GM18502 (cell line): ENCODE results near the gene DRC1.
"Not testable (repeated sequence)": the region's sequence is repeated elsewhere in the genome, so short reads cannot be mapped to it uniquely, and the experiment has no call there.

ENCODE experiments used
- ATAC-seq: cut with Tn5 transposase; IDR thresholded peaks from one replicate; pipeline ENCODE4 v1.9.1; 2021; ENCODE audit warnings: mild to moderate bottlenecking; ENCODE audit not compliant: unreplicated experiment, poor library complexity

DRC1 gene

DNA sequence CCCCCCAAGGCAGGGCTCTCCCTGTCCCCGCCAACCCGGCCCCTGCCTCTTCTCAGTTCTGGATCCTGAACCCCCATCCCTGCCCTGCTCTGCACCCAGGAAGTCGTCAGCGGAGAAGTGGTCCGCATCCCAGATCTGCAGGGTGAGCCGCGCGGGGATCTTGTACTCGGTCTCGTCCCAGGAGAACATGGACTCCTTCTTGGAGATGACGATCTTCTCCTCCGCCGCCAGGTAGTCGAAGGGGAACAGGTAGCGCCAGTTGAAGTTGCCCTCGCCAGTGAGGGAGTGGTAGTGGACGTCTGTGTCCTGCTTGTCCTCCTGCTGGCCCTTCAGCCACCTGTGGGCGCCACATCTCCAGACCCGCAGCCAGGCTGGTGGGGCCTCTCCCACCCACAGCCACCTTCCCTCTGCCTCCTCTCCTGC is 59.9 kb downstream of the DRC1 start:
- no peak for ATAC-seq

DNA sequence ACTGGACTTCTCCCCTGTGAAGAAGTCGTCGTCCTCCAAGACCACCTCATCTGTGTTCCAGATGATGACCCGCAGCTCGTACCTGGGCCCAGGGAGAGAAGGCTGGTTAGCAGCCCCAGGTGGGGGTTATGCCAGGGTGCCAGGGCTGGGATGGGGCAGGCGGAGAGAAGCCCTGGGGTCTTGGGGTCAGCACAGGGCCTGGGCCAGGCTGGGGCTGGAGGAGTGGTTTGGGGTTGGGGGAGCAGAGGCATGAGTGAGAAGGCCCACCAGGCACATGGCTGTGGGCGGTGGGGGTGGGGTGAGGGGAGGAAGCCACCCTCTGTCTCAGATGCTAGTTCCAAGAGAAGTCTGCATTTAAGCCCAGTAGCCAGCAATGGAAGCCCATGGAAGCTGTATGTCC is 60.4 kb downstream of the DRC1 start:
- no peak for ATAC-seq

DNA sequence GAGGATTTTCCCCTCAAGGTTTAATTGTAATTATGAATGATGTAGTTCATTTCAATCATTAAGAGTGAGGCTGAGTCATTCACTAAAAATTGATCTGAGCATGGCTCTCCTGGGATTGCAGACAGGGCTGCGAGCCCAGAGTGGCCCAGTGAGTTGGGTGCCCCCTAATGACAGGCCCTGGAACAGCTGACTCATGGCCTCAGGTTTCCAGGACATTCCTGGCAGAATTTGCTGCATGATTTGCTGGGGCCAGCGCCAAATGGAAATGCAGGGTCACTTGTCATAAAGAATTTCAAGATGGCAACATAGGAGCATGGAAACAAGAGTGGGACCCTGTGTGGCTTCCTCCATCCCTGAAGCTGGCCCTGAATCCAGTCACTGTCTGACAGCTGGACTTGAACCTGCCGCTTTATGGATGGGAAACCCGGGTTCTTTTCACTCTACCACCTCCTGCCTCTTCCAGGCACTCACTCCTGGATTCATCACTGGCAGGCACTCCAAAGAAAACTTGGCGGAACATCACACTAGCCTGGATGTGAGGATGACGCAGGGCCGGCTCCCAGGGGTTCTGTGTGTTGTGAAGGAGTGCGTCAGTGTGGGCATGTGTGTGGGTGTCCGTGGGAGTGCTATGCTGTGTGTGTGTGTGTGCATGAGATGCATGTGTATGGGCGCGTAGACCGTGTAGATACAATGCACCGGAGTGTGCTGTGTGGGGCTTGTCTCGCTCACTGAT is 61.0 kb downstream of the DRC1 start:
- ATAC-seq, result no peak

DNA sequence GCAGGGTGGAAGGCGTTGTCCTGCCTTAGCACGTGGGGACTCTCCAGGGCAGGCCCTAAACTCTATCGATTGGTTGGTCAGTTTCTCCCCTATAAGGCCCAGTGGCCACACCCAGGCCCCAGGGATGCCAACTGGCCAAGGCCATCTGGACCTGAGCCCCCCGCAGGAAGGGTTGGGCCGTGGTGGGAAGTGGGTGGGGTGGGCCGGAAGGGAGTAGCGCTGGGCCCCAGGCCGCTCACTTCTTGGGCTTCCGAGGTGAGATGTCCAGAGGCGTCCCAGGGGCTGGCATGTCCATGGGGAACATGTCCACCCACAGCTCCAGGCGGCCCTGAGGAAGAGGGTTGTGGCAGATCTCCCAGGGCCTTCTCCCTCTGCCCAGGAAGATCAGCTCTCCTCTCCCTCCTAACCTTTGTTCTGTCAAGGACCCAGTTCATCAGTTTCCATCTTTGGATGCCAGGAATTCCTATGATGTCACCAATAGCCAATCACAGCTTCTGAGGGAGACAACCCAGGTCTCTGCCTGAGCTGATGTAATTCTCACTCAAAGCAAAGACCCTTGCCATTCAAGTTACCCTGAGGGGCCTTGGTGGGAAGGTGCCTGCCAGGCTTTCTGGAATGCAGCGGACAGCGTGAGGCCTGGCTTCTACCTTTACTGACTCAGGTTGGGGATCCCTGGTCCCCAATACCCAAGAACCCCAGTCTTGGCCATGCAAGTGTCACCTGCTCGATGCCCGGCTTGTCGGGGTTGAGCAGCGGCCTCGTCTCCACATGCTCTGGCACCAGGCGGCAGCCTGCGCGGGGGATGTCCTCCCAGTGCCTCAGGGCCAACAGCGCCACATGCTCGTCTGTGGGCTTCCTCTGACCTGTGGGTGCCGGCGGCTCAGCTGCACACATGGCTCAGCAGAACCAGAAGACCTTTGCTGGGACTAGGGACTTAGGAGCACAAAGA is 61.8 kb downstream of the DRC1 start:
- ATAC-seq, result no peak

DNA sequence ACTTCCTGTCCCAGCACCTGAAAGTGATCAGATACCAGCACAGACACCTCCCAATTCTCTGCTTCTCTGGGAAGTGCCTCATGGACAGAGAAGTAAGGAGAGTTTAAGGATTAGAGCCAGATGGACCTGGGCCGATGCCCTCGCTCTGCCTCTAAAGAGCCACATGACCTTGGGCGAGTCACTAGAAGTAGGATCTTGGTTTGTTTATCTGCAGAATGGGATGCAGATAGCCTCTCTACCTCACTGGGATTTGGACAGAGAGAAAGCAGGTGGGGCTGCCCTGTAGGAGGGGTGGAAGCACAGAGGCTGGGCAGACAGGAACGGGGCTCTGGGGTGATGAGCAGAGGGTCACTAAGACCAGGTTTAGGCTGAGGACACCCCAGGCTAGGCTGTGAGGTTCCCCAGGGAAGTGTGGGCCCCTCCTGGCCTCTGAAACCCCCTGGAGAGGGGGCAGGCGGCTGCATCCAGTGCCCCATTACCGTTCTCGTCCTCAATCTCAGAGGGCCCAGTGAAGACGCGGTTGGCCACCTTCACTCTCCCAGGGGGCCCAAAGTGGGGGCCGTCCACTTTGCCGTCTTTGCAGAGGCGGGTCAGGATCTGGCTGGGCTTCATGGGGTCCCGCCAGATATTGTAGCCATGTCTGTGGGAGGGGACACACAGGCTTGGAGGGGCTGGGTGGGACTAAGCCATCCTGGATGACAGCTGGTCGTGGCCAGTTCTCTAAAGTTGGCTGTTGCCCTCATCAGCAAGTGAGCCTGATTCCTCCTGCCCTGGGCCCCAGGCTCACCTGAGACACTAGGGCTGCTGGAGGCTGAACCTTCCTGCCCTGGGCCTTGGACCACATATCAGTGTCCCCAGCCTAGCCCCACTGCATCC is 62.9 kb downstream of the DRC1 start:
- no peak for ATAC-seq

DNA sequence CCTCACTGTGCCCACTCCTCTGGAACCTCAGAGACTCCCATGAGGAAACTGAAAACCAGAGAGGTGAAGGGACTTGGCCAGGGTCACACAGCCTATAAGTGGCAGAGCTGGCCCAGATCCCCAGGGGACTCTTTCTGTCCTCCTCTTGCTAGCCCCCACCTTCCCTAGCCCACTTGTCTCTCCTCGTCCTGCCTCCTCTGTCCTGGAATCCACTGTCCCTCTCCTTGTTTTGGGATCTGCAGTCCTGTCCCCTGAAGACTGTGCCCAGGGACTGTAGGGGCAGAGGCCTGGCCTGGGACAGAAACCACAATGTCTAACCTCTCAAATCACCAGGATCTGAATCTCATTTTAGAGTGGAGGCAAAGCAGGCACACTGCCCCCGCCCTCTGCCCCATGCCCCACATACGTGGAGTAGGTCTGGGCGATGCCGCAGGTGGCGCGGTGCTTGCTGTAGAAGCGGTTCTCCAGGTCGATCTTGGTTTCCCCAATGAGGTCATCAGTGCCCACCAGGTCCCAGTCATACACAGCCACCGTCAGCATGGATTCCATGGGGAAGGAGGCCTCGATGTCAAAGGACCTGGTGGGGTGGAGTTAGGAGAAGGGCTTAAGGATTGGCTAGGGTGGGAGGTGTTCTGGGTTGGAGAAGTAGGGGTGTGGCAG is 63.7 kb downstream of the DRC1 start:
- ATAC-seq, result no peak

DNA sequence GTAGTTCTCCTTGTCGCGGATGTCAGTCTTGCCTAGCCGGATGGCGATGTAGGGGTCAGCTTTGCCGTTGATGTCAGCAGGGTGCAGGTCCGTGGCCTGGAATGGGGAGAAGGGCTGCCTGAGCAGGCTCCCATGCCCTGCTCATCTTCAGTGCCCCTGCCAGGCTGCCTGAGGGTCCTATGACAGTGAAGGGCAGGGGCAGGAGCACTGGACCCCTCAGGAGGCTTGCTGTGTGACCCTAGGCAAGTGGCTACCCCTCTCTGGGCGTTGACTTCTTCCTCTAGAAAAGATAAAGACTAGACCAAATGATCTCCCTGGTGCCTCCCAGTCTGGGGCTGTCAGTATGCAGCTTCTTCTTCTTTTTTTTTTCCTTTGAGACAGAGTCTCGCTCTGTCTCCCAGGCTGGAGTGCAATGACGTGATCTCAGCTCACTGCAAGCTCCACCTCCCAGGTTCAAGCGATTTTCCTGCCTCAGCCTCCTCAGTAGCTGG is 64.3 kb downstream of the DRC1 start:
- ATAC-seq, result no peak

DNA sequence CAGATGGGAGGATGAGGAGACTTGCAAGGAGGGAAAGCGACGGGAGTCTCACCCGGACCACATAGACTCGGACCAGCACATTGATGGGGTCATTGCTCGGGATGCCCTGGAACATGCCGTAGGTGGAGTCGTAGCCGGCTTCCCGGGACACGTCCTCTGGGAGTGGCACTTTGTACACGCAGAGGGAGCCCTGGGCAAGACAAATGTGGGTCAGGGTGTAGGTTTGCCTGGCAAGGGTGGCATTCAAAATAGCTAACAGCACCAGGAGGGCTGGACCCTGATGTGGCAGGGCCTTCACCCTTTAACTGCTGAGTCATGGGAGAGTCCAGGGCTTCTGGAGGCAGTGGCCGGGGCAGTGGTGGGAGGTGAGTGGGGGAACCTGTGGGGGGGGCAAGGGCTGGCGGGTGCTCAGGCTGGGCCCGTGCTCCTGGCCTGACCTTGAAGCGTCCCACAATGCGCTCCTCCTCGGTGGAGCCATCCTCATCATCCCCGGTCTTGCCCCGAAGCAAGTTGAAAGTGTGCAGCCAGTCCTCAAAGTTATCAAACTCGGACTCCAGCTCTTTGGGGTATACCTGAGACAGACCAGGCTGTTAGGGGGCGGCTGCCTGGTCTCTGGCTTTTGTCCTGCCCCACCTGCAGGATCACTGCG is 65.1 kb downstream of the DRC1 start:
- ATAC-seq, result no peak

DNA sequence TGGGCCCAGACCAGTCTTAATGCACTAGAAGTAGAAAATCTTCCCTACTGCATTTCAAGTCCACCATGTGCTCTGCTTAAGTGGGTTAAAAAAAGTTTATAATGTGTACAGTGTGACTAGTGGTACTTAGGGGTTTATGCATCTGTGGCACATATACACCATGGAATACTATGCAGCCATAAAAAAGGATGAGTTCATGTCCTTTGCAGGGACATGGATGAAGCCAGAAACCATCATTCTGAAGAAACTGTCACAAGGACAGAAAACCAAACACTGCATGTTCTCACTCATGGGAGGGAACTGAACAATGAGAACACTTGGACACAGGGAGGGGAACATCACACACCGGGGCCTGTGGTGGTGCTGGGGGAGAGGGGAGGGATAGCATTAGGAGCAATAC is 66.8 kb downstream of the DRC1 start:
- ATAC-seq, result not testable (repeated sequence)

DNA sequence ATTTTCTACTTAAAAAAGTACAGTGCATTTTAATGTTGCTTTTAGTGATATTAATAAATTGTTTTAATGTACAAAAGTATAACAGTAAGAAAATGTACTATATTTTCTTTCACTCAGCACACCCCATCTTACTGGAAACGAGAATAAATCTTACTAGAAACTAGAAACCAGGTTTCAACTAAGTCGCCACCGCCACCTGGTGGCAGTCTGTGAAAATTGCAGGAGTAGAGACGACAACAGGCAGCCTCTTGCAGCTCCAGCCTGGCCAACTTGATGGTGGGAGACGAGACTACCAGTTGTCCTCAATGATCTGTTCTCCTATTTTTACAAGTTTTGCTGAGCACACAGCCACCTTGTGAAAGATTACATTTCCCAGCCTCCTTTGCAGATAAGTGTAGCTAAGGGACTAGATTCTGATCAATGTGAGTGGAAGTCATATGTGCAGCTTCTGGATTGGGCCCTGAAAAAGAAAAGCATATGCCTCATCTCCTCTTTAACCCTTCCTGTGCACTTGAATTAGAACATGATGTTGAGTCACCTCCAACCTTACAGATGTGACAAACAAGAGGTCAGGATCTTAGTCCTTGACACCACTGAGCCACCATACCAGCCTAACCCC is 67.5 kb downstream of the DRC1 start:
- ATAC-seq, result no peak

DNA sequence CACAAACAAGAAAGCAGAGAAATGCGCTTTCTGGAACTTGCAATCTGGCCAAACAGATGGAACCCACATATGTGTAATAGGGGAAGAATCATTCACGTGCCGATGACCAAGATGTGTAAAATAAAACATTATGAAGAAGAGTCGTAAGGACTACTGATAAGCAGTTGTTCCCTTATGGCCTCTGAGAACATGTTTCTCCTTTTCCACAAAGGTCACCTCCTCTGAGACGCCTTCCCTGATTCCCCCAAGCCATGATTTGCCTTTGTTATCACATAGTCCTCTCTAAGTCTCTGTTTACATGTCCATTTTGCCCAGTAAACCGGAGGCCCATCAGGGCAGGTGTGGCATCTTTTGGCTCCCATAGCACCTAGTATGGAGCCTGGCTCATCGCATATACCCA is 68.2 kb downstream of the DRC1 start:
- ATAC-seq, result no peak

DNA sequence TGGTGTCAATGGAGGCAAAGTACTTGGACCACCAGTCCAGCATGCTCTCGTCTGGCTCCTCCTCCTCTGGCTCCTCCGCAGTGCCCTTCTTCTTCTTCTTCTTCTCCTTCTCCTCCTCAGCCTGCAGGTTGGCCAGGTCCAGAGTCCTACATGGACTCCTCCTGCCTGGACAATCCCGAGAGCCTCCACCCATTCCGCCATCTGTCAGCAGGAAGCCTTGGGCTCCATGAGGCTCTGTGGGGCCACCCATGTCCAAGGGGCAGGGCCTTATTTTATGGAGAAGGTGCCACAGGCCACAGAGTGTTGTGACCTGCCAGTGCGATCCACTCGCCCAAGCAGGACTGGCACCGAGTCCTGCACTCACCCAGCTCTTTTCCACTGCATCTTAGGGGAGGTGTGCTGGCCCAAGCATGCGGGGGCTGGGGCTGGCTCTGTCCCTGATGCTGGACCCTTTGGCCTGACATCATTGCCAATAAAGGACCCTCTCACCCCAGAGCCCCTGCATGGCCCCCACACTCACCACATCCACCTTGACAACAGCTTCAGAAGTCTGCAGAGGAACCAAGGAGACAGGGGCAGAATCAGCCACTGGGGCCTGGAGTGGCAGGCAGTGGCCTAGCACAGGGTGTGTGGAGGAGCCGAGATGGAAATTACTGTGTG is 69.0 kb downstream of the DRC1 start:
- ATAC-seq, result no peak

DNA sequence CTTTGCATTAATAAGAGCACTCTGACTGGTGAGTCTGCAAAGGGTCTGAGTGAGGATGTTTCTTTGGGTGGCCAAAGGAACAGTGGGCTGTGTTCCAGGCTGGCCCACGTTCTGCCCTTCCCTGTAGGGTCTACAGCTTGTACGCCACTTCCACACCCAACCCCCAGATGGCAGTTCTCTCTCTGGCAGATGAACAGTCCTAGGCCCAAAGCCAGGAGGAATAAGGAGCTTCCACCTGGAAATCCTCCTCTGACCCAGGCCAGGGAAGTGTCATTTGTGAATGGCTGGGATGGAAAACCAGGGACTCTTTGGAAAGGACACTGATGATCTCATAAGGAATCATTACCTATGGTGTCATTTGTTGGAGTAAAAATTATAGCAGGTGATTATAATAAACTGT is 69.6 kb downstream of the DRC1 start:
- ATAC-seq, result no peak

DNA sequence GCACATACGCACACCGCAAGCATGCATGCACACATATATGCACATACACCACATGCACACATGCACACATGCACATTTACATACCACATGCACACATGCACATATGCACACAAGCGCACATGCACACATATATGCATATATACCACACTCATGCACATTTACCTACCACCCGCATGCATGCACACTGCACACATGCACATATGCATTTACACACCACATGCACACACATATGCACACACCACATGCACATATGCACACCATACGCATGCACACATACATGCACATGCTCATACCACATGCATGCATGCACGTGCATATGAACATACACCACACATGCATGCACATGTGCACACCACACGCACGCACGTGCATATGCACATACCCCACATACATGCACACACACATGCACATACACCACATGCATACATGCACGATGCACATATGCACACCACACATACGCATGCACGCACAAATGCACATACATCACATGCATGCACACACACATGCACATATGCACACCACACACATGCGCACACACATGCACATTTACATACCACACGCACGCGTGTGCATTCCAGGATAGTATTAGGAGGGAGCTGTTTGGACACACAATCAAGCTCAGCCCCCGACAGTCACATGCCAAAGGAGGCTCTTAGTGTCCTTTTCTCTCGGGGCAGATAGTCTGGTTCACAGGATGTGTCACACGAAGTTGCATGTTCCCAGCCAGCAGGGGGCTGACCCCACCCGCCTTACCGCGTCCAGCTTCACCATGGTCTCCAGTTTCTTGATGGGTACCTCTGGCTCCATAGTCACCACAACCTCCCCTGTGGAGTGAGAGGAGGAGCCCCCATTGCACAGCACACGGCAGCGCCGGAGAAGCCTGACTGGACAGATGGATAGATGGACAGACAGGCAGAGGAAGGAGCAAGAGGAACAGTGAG is 70.3 kb downstream of the DRC1 start:
- ATAC-seq, result no peak

DNA sequence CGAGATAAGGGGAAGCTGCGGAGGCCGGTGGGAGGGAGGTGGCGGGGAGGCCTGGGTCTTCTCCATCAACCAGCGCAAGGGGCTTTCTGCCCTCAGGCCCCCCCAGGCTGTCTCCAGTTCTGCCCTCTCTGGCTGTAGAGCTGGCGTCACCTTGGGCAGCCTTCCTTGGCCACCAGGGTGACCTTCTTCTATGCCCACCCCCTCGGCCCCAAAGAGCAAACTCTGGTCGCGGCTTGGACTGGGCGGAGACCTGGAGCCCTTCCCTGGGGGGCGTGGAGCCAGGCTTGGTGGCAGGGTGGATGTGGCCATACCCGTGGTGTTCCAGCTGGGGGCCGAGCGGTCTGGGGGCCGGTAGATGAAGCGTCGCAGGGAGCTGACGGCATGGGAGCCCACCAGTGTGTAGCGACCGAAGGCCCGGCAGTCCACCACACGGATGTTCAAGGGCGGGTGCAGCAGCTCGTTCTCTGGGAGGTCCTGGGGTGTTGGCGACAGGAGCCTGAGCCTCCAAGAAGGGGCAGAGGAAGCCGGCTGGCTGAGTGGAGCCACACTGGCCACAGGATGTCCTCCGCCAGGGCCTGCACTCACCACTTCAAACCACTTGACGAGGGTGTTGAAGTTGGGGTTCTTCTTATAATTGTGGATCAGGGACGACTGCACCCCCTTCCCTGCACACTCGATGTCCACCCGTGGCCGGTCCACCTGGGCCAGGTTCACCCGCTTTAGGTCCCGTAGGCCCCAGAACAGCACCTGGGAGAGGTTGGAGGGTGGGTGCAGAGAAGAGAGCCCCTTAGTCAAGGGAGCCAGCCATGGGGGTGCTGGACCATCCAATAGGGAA is 71.3 kb downstream of the DRC1 start:
- no peak for ATAC-seq

DNA sequence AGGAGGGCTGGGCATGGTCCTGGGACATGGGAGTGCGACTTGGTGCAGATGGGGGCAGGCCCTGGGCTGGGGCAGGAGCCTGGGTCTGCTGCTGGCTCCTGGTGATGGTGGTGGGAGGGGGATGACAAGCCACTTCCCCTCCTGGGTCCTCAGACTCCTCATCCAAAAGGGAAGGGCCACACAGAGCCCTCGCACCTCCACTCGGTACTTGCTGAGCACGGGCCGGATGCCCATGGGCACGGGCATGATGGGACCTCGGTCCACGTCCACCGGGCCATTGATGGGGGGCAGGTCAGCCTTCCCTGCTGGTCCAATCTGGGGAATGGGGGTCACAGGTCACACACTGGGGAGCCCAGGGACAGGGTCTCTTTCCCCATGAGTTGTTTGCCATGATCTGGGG is 72.1 kb downstream of the DRC1 start:
- no peak for ATAC-seq
